Activated CD4-positive, alpha-beta T cell treated with anti-CD3 and anti-CD28 coated beads for 24 hours (primary cell): ENCODE results near the gene MIPOL1.
"Not testable (repeated sequence)": the region's sequence is repeated elsewhere in the genome, so short reads cannot be mapped to it uniquely, and the experiment has no call there.

Experiments
- DNase-seq, 2 donors: peaks; one replicate each; pipeline ENCODE4 v3.0.0-alpha.2; 2020; ENCODE audit warnings: low read depth in 2 of 2

MIPOL1 gene

GRCh38 chr14:37232907-37233481, 35.3 kb downstream of the MIPOL1 start:
- no peak for DNase-seq

GRCh38 chr14:37234222-37234621, 36.5 kb downstream of the MIPOL1 start:
- DNase-seq = no peak

- not testable (repeated sequence) for DNase-seq
Observed at GRCh38 chr14:37236044-37236443, 38.3 kb downstream of the MIPOL1 start.

GRCh38 chr14:37237094-37237493, 39.4 kb downstream of the MIPOL1 start:
- no peak for DNase-seq

- DNase-seq = no peak
Observed at GRCh38 chr14:37237735-37238200, 40.0 kb downstream of the MIPOL1 start.

GRCh38 chr14:37241198-37241597, 43.5 kb downstream of the MIPOL1 start:
- DNase-seq = no peak

- DNase-seq = no peak
Observed at GRCh38 chr14:37246427-37246829, 48.7 kb downstream of the MIPOL1 start.

- no peak for DNase-seq
Observed at GRCh38 chr14:37247791-37248461, 50.2 kb downstream of the MIPOL1 start.

GRCh38 chr14:37251775-37252174, 54.0 kb downstream of the MIPOL1 start:
- DNase-seq = no peak

- no peak for DNase-seq
Observed at GRCh38 chr14:37252434-37252833, 54.7 kb downstream of the MIPOL1 start.

GRCh38 chr14:37253905-37254304, 56.2 kb downstream of the MIPOL1 start:
- no peak for DNase-seq

- no peak for DNase-seq
Observed at GRCh38 chr14:37254411-37254947, 56.7 kb downstream of the MIPOL1 start.

GRCh38 chr14:37257501-37258070, 59.8 kb downstream of the MIPOL1 start:
- no peak for DNase-seq

- DNase-seq = no peak
Observed at GRCh38 chr14:37262649-37263048, 64.9 kb downstream of the MIPOL1 start.

- no peak for DNase-seq
Observed at GRCh38 chr14:37263656-37264236, 66.0 kb downstream of the MIPOL1 start.

GRCh38 chr14:37268788-37269187, 71.1 kb downstream of the MIPOL1 start:
- DNase-seq = no peak

GRCh38 chr14:37270629-37271028, 72.9 kb downstream of the MIPOL1 start:
- no peak for DNase-seq

- no peak for DNase-seq
Observed at GRCh38 chr14:37272569-37272968, 74.8 kb downstream of the MIPOL1 start.

- no peak for DNase-seq
Observed at GRCh38 chr14:37274652-37275051, 76.9 kb downstream of the MIPOL1 start.

GRCh38 chr14:37275963-37276362, 78.2 kb downstream of the MIPOL1 start:
- DNase-seq = no peak

- DNase-seq = no peak
Observed at GRCh38 chr14:37278636-37279538, 81.2 kb downstream of the MIPOL1 start.

GRCh38 chr14:37279818-37280217, 82.1 kb downstream of the MIPOL1 start:
- no peak for DNase-seq
